ENCODE results near the gene CCDC92B.

The CCDC92B gene

DNA sequence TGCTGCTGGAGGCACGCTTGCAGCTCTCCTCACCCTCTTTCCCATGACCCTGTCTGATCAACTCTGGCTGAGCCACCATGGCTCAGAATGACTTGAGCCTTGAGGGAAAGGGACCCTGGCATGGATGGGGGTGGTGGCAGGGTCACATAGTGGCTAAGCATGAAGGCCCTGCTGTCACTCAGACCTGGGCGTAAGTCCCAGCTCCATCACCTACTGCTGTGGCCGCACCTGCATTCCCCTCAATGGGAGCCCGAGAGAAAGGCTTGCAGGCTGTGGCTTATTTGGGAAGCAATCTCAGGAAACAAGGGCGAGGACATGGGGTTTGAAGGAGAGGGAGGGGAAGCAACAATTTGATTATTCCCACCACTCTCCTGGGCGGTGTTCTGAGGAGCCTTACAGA lies 29.0 kb upstream of the CCDC92B start:
- DNase-seq (ENCODE audit: low spot score): no peak

DNA sequence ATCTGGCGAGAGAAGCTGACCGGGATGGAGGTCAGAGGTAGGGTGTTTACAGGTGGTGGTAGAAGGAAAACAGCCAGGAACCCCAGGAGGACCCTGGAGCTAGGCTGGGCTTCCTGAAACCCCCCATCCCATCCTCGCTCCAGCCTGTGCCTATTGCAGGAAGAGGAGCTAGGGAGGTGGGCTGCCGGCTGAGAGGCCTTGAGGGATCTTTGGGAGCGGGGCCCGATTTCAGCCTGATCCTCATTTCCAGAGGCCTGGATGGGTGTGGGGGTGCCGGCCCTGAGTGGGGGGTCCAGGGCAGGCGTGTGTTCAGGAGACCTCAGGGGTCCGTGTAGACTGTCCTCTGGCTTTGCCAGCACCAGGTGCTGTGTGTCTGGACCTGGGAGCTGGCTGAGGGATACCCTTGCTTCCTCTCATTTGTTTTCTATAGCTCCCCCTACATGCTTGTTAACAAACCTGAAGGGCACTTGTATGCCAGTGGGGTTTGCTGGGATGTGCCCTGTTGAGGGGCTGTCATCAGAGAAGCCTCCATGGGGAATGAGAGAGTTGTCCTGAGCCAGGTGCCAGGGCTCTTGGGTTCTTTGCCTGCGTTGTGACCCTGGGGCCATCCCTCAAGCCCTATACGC lies 27.9 kb upstream of the CCDC92B start:
- DNase-seq (ENCODE audit: low spot score): no peak

DNA sequence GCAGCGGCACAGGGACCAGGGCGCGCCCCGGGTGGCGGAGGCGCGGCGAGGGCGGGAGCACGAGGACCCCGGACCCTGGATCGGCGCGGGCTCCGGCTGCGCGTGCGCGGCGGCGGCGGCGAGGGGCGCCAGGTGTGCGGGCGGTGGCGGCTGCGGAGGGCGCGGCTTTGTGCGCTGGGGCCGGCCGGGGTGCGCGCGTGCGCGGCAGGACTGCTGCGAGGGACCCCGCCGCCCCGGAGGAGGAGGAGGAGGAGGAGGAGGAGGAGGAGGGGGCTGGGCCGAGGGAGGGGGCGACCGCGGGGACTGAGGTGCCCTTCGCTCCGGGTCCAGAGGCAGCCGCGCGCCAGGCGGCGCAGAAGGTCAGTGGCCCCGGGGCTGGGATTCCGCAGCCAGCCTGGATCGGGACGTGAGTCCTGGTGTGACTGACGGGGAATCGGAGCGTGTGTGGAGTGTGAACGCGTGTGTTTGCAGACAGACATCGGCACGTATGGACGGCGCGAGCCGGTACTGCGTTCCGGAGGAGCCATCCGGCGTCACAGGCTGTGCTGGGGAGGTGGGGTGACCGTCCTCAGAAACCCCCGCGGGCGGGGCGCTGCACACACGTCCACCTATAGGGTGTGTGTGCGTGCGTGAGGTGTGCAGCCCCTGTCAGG lies 27.3 kb upstream of the CCDC92B start:
- no peak for DNase-seq (ENCODE audit: low spot score)

DNA sequence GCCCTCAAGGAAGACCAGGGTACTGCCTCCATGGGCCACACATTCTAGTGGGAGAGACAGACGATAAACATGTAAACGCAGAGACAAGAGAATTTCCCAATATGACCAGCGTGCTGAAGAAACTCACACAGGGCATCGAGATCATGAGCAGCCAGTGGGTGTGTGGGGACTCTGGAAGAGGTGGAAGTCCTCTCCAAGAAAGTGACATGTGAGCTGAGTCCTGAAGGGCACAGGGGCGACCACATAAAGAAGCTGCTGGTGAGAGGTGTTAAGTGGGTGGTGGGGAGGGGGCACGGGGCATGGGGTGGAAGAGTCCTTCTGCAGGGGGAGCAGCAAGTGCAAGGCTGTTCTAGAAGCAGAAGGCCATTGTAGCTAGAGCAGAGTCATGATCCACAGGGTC lies 25.8 kb upstream of the CCDC92B start:
- DNase-seq (ENCODE audit: low spot score): no peak

DNA sequence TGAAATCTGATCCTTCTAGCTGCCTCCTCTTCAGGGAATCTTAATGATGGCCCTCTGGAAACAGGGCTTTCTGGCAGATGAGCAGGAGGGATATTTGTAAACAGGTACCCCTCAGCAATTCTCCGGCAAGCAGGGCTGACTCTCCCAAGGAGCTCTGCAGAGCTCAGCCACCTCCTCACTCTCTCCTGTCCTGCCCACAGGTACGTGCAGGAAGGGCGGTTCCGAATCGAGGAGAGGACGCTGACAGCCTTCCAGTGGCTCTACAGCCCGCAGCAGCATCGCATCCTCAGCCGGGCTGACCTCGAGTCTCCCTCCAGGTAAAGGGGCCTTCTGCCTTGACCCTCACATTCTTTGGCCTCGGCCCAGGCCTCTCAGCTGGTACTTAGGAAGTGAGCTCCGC lies 20.7 kb upstream of the CCDC92B start:
- no peak for DNase-seq (ENCODE audit: low spot score)

GRCh38 chr17:2758870-2759269 lies 9.4 kb upstream of the CCDC92B start:
- no peak for DNase-seq (ENCODE audit: low spot score)

- no peak for DNase-seq (ENCODE audit: low spot score)
Measured at GRCh38 chr17:2755891-2756724, 6.7 kb upstream of the CCDC92B start.

GRCh38 chr17:2751491-2751890 lies 2.0 kb upstream of the CCDC92B start:
- DNase-seq (ENCODE audit: low spot score): no peak

GRCh38 chr17:2750721-2751120 lies 1.3 kb upstream of the CCDC92B start:
- no peak for DNase-seq (ENCODE audit: low spot score)

DNA sequence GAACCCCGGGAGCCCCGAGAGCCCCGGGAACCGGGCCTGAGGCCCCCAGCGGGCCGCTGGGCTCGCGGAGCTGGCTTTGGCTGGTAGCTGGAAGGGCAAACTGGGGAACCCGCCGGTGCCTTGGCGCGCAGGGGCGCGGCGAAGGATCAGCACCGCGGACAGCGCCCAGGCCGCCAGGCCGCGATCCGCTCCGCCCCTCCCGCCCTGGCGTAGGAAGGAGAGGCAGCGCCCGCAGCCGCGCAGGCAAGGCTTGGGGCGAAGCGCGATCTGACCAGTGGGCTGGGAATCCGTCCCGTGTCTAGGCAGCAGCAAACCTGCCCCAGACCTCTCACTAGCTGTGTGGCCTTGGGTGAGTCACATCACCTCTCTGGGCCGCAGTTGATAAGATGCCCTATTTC lies 331 bp upstream of the CCDC92B start:
- peak; percentile 60 for DNase-seq (ENCODE audit: low spot score)

DNA sequence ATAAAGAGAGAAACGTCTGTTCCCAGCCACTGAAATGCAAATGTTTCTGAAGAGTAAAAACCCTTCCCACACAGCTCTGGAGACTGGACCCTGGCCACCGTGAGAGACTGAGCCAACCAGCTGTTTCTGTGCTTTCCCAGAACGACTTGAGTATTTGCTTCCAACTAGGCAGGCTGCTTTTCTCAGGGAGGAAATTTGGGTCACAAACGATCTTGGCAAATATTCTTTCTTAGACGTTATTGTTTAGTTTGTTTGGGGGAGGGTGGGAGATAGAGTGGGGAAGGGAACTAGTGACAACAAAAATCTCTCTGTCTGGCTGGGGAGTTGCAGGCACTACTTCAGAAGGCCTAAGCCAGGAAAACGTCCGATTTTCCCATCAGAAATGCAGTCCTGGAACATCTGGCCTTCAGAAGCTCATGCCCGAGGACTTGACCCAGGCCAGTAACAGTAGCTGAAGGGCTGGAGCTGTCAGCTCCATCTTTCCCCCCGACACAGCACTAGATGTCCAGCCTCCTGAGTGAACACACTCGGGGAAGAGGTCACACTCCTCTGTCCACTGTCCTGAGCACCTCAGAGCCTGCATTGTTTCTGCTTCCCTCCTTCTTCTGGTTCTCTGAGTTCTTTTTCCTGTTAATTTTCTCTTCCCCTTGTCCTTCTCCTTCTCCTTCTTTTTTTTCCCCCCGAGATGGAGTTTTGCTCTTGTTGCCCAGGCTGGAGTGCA lies 4.0 kb downstream of the CCDC92B start:
- DNase-seq (ENCODE audit: low spot score): peak; percentile 53

DNA sequence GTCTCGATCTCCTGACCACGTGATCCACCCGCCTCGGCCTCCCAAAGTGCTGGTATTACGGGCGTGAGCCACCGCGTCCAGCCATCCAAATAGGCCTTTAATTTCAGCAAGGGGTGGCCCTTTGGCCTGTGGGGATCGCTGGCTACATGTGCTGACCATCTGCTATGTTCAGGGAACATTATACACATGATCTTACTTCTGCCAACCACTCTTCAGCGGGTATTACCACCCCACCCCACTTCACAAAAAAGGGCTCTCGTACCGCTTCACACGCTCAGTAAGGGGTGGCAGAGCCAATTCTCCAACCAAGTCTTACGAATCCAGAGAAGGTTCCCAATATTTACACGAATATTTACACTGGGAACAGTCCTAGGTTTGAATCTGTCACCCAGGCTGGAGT lies 11.8 kb downstream of the CCDC92B start:
- no peak for DNase-seq (ENCODE audit: low spot score)

DNA sequence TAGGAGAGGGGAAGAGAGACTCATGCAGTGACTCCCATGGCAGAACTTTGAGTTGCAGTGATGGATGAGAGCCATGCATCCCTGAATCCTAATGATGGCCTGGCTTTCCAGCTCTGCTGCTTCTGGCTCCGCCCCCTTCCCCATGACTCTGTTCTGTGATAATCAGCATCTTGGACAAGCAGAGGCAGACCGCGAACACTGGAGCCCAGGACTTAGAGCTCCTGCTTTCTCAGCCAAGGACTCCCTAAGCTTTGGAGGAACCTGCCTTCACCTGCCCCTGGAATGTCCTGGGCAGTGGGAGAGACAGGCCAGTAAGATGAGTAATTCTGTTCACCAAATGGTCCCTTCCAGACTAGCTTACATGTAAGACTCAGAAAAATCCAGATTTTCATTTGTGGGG lies 12.5 kb downstream of the CCDC92B start:
- no peak for DNase-seq (ENCODE audit: low spot score)

- no peak for DNase-seq (ENCODE audit: low spot score)
Measured at GRCh38 chr17:2735896-2736295, 13.6 kb downstream of the CCDC92B start.

- DNase-seq (ENCODE audit: low spot score): no peak
Measured at GRCh38 chr17:2734939-2735338, 14.5 kb downstream of the CCDC92B start.

DNA sequence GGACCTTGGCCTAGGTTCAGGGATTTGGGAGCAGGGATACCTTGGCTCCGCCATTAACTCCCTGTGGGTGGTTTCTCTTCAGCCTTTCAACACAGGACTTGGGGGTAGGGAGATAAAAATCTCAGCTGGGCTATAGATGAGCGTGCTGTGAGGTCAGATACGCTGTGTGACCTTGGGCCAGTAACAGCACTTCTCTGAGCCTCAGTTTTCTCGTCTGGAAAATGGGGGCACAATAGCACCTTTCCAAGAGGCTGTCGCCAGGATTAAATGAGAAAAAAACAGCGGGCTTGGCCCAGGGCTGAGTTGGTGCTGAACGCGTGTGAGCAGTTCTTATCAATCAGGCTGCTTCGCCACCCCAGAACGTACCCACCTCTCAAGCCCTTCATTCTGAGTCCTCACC lies 17.6 kb downstream of the CCDC92B start:
- no peak for DNase-seq (ENCODE audit: low spot score)

- DNase-seq (ENCODE audit: low spot score): no peak
Measured at GRCh38 chr17:2730764-2731353, 18.6 kb downstream of the CCDC92B start.

GRCh38 chr17:2724784-2725164 lies 24.7 kb downstream of the CCDC92B start:
- peak; percentile 45 for DNase-seq (ENCODE audit: low spot score)

DNA sequence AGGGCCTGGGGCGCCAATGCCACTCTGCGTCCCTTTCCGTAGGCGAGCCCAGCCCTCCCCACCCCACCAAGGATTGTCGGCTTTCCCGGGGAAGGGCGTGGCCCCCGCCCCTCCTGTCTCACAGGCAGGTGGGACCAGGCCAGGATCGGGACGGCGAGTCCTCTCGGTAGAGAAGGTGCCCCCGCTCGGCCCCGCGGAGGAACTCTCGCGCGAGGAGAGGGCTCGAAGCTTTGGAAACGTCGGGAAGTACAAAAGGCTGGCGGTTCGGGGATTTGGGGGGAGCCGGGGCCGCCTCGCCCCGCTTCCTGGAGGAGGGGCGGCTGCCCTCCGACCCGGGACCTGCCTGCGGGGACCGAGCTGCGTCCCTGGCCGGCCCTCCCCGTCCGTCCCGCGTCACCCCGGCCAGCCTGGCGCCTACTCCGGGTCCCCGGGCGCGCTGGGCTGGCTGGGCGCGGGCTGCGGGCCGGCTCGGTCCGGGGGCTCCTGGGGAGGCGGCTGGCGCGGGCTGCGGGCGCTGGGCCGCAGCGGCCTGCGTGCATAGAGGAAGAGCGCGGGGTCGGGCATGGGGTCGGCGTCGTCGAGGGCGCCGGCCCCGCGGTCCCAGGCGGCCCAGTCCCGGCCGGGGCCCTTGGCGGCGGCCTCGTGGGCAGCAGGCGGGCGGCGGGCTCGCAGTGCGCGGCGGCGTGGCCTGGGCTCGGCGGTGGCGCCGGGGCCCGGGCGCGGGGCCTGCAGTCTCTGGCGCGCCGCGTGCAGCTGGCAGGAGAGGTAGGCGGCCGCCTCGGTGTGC lies 25.3 kb downstream of the CCDC92B start:
- no peak for DNase-seq (ENCODE audit: low spot score)

DNA sequence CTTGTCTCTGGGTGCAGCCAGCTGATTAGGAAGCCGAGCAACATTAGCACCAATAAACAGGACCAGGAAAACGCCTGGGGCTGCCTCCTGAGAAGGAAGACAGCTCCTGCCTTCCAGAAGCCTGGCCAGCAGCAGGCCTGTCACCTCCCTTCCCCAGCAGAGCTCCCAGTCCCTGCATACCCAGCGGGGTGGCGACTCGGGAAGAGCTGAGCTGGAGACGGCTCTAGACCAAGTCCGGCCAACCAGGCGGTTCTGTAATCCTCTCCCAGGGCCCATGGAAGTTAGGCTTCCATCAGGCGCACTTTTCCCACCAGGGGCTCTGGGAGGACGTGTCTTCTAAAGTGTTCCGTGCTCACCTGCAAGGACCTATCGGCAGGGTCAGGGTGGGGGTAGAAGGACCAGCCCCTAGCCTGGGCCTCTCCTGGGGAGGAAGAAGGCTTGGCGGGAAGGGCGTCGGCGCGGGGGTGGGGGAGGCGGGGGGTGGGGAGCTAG lies 25.9 kb downstream of the CCDC92B start:
- no peak for DNase-seq (ENCODE audit: low spot score)

DNA sequence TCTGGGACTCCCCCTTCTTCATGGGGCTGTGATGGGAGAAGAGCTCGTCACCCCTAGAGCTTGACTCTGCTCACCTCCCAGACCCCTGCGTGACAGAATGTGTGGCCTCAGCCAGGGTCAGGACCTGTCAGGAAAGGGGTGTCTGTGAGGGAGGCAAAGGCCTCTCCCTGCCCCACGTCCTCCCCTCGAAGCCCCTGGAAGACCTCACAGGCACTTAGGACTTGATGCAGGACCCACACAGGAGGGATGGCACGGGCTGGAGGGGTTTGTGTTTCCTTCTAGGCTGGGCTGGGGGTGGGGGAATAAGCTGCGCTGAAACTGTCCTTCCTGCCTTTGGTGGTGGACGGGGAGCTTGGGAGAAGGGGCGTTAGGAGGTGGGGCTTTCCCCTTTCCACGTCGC lies 26.8 kb downstream of the CCDC92B start:
- DNase-seq (ENCODE audit: low spot score): no peak
